GM21825 (cell line): ENCODE data around the gene LIPC.

Experiments
- ATAC-seq: cut with Tn5 transposase; IDR thresholded peaks from one replicate; pipeline ENCODE4 v1.9.1; 2021; ENCODE audit warnings: mild to moderate bottlenecking, moderate library complexity; ENCODE audit not compliant: unreplicated experiment

The LIPC gene

DNA sequence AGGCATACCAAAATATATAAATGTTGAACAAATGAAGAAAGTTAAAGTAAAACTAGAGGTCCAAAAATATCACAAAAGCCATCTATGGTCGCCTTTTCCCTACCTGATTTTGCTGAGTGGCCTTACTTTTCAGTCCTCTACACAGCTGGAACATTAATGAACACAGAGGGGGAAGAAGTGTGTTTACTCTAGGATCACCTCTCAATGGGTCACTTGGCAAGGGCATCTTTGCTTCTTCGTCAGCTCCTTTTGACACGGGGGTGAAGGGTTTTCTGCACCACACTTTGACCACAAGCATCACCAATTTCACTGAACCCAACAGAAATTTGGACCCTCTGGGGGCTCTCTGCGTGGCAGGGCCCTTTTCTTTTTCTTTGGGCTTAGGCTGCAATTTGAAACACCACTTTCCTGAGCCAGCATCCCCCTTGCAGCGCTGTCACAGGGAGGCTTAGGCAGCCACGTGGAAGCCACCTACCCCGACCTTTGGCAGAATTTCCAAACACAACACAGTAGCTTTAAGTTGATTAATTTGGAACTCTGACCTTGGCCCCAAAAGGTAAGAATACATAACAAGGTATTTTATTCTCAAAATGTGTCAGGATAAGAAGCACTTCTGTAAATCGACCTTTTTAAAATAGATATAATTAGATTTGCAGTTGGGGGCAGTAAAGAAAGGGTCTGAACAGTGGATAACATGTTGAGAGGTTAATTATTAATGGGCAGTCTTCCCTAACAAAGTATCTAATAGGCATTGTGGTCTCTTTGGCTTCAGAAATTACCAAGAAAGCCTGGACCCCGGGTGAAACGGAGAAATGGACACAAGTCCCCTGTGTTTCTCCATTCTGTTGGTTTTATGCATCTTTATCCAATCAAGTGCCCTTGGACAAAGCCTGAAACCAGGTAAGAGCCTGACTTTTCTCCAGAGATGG, at the start of gene LIPC:
LIPC (plus strand) TSS at position 771 of the 929 bp plus-strand sequence; CDS start at position 813, 42 bp downstream.
- no peak for ATAC-seq

DNA sequence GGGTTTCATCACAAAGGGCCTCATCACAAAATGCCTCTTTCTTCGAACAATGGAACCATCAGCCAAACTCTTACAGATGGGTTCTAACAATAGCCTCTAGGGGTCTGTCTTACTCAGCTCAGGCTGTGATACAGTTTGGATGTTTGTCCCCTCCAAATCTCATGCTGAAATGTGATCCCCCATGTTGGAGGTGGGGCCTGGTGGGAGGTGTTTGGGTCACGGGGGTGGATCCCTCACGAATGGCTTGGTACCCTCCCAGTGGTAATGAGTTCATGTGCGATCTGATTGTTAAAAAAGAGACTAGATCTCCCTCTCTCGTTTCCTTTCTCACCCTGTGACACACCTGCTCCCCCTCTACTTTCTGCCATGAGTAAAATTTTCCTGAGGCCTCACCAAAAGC, 47.9 kb upstream of the LIPC start:
- ATAC-seq: no peak

DNA sequence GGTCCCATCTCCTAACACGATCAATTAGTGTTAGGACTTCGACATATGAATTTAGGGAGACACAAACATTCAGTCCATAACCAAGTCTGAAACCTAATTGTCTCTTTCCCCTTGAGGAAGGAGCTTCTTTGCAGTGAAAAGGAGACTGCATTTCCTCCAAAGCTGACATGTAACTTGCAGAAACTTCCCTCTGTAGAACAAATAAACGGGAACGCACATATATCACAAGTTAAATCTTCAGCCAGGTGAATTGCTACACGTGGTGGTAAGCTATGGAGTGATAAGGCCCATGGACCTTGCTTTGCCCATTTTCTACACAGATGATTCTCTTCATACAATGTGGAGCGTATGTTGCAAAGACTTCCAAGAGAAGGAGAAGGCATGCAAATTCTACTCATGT, 47.1 kb upstream of the LIPC start:
- no peak for ATAC-seq

DNA sequence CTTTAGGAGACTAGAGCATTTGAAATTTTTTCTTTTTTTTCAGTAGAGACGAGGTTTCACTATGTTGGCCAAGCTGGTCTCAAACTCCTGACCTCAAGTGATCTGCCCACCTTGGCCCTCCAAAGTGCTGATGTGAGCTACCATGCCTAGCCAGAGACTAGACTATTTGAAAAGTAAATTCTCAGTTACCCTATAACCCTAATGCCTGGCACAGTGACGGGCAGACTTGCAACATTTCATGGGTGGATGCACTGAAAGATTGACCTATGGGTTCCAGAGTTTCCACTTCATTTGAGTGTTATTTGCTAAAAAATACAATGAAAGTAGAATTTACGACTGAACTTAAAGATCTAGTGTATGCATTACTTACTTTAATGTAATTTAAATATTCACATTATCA, 45.7 kb upstream of the LIPC start:
- no peak for ATAC-seq

GRCh38 chr15:58386641-58387040, 45.1 kb upstream of the LIPC start:
- ATAC-seq: no peak

DNA sequence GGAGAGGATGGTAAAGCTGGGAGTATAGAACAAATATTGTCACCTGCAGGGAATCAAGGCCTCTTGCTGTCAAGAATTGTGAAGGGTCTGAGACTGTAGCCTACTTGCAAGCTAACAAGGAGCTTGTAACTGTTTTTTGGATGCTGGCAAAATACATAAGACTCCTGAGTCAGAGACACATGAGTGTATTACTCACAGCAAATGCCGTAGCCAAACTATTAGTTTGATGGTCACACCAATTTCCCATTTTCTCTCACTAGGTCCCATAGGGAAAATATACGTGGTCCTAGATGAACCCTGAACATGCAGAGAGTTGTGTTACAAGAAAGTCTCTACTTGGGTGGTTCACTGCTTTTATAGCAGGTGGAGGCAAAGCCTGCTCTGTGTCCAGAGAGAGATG, 44.7 kb upstream of the LIPC start:
- no peak for ATAC-seq

GRCh38 chr15:58388211-58388610, 43.6 kb upstream of the LIPC start:
- ATAC-seq: no peak

DNA sequence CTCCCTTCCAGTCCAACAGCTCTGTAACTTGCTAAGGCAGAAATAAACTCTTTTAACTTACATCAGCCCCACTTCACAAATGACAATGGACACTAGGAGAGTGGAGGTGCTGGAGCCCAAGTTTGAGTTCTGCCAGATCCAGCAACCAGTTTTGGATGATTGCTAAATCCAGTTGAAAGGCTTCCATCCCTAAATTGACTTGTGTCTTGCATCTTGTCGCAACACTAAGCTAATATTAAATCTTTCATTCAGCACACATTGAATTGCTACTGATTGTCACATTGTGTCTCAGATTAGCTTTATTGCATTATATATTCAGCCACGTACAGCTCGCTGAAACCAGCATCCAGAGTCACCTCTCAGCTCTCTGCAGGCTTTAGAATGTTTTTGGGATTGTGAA, 41.7 kb upstream of the LIPC start:
- no peak for ATAC-seq

DNA sequence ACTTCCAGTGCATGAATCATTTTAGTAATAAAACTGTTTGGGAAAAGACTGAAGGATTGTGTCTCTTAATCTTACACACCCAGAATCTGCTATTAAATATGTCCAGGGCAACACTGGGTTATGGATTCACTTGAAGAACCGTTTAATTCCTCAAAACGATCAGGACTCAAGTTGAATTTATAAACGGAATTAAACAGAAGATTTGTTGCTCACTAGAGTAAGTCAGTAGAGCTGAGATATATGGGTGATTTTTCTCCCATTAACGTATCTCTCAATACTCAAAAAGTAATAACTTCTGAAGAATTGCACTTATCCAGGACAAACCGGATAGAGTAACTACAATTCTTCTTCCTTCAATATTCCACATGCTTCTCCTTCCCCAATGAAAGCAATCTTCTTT, 41.1 kb upstream of the LIPC start:
- ATAC-seq: no peak

DNA sequence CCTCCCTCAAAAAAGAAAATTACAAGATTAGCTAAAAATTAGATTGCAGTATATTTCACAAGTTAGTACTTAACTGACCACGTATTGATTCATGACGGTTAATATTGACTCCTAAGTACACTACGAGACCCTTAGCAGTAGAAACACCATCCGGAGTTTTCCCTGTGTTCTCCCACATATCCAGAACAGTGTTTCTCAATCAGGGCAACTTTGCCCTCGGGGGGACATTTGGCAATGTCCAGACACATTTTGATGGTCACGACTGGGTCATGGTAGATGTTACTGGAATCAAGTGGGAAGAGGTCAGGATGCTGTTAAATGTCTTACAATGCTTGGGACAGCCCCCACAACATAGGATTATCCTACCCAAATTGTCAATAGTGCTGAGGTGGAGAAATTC, 40.7 kb upstream of the LIPC start:
- no peak for ATAC-seq

GRCh38 chr15:58392141-58392540, 39.6 kb upstream of the LIPC start:
- ATAC-seq: no peak

- no peak for ATAC-seq
Measured at GRCh38 chr15:58392611-58393161, 39.1 kb upstream of the LIPC start.

DNA sequence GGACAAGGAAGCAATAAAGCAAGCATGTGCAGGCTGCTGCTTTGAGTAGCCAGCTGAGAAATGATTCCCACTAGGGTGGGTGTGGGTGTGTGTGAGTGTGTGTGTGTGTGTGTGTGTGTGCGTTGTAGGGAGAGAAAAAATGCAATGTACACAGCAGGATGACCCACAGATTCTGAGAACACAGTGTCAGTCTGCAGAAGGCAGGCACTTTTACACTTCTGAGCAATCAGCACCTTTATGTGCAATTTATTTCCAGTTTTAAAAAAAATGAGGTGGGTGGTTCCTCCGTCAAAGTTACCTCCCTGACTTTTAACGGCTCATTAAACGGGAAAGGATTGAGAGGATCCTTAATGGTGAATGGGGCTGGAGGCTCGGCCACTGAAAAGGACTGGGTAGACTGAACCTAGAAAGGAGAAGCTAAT, 38.5 kb upstream of the LIPC start:
- ATAC-seq: no peak

- ATAC-seq: no peak
Measured at GRCh38 chr15:58396181-58396580, 35.6 kb upstream of the LIPC start.

DNA sequence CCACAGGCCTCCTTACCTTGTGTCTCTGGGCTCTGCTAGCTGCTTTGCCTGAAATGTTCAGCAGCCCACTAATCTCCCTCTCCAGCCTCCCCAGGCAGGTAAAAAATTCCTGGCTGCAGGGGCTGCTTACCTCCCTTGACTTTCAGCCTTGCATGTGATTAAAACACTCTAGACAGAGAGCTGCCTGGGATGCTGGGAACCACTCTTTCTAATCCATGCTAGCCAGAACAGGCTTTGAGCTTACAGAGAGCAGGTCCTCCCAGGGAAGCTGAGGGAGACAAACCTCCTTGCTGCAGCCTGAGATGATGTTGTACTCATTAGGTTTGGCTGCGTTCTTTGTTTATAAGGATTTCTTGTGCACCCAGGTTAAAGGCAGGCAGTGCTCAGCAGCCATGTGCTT, 33.7 kb upstream of the LIPC start:
- ATAC-seq: no peak

- no peak for ATAC-seq
Measured at GRCh38 chr15:58398643-58399042, 33.1 kb upstream of the LIPC start.

- ATAC-seq: no peak
Measured at GRCh38 chr15:58399739-58400138, 32.1 kb upstream of the LIPC start.

DNA sequence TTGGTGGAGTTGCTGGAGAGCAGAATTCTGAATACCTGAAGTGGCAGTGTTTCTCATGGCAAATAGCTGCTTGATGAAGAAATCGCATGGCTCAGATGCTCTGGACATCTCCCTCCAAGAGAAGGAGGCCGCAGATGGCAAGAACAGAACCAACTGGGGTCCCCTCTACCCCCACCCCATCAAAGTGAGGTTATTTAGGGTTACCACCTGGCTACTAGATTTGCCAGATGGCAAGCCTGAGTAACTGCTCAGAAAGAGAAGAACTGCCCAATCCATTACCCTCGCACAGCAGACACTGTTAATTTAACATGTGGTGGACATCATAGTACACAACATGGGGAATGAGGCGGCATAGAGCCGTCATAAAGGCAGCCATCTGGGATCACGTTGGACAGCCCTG, 30.5 kb upstream of the LIPC start:
- no peak for ATAC-seq

GRCh38 chr15:58401991-58402649, 29.7 kb upstream of the LIPC start:
- ATAC-seq: no peak

GRCh38 chr15:58403581-58403980, 28.2 kb upstream of the LIPC start:
- no peak for ATAC-seq

DNA sequence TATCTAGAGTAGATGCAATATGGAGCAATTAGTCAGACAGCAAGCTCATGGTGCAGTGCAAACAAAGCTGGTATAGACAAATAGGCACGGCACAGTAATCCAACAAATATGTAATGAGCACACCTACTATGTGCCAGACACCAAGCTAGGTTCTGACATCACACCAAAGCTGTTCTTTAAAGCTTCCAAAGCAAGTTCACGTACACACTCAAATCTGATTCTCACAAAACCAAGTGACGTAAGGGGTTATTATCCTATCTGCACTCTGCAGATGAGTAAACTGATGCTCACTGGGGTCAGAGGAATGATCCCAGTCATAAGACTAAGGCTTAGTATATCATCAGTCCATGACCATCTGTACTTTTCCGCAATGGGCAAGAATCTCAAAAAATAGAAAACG, 27.8 kb upstream of the LIPC start:
- ATAC-seq: no peak

- ATAC-seq: no peak
Measured at GRCh38 chr15:58404722-58405121, 27.1 kb upstream of the LIPC start.
